Ishikawa (cell line): ENCODE measurements around the gene NOTCH3.

Source experiments
- CEBPB ChIP-seq: IDR thresholded peaks from 2 replicates; pipeline ENCODE4 v1.6.1; 2012
- CREB1 ChIP-seq: IDR thresholded peaks from 2 replicates; pipeline ENCODE4 v1.6.1; 2012; ENCODE audit warnings: low read depth
- EGR1 ChIP-seq: IDR thresholded peaks from 2 replicates; pipeline ENCODE4 v1.6.1; 2012
- EP300 ChIP-seq: IDR thresholded peaks from 2 replicates; pipeline ENCODE4 v1.6.1; 2012; ENCODE audit warnings: borderline replicate concordance
- FOXM1 ChIP-seq: IDR thresholded peaks from 2 replicates; pipeline ENCODE4 v1.6.1; 2012; ENCODE audit warnings: low read depth, borderline replicate concordance
- MAX ChIP-seq: IDR thresholded peaks from 2 replicates; pipeline ENCODE4 v1.6.1; 2012
- NFIC ChIP-seq: IDR thresholded peaks from 2 replicates; pipeline ENCODE4 v1.6.1; 2012
- RAD21 ChIP-seq: IDR thresholded peaks from 2 replicates; pipeline ENCODE4 v1.6.1; 2012; ENCODE audit warnings: low read depth
- REST ChIP-seq: IDR thresholded peaks from 2 replicates; pipeline ENCODE4 v1.6.1; 2012; ENCODE audit warnings: low read depth, mild to moderate bottlenecking
- TAF1 ChIP-seq: IDR thresholded peaks from 2 replicates; pipeline ENCODE4 v1.6.1; 2012; ENCODE audit warnings: low read depth, mild to moderate bottlenecking
- TCF12 ChIP-seq: IDR thresholded peaks from 2 replicates; pipeline ENCODE4 v1.6.1; 2012; ENCODE audit warnings: low read depth
- TEAD4 ChIP-seq: IDR thresholded peaks from 2 replicates; pipeline ENCODE4 v1.6.1; 2012
- USF1 ChIP-seq: IDR thresholded peaks from 2 replicates; pipeline ENCODE4 v1.6.1; 2012
- YY1 ChIP-seq: IDR thresholded peaks from 2 replicates; pipeline ENCODE4 v1.6.1; 2012; ENCODE audit warnings: low read depth
- ZBTB7A ChIP-seq: IDR thresholded peaks from 2 replicates; pipeline ENCODE4 v1.6.1; 2012; ENCODE audit warnings: low read depth

Gene NOTCH3

GRCh38 chr19:15180451-15181390 is 20.1 kb downstream of the NOTCH3 start:
- TF ChIP-seq REST (no peak), TEAD4 (no peak), CREB1 (no peak), RAD21 (no peak), TCF12 (no peak), NFIC (no peak), TAF1 (no peak), CEBPB (no peak), EGR1 (no peak), ZBTB7A (no peak), USF1 (no peak), MAX (no peak), YY1 (no peak), EP300 (no peak), FOXM1 (no peak)

GRCh38 chr19:15178629-15179308 is 22.0 kb downstream of the NOTCH3 start:
- TF ChIP-seq YY1 (no peak), TAF1 (no peak), CEBPB (no peak)

GRCh38 chr19:15177269-15178116 is 23.3 kb downstream of the NOTCH3 start:
- TF ChIP-seq FOXM1 (no peak), TCF12 (no peak; the same call in 1 of the 2 replicates), RAD21 (peak; percentile 83), CREB1 (no peak), TEAD4 (no peak), MAX (peak; percentile 37; the same call in 1 of the 2 replicates), ZBTB7A (peak; percentile 40; the same call in 1 of the 2 replicates), TAF1 (no peak), USF1 (no peak), NFIC (0 out of 2 replicates have a peak, but pooled peaks have one; percentile 19), CEBPB (no peak), EGR1 (no peak), YY1 (no peak), EP300 (no peak), REST (no peak)

GRCh38 chr19:15175609-15176008 is 25.2 kb downstream of the NOTCH3 start:
- TF ChIP-seq TCF12 (no peak), REST (no peak), YY1 (no peak), MAX (no peak), TEAD4 (no peak), ZBTB7A (no peak), CEBPB (no peak), EP300 (no peak), TAF1 (no peak), CREB1 (no peak), EGR1 (no peak), USF1 (no peak), RAD21 (no peak), NFIC (no peak), FOXM1 (no peak)
